ENCODE measurements around the gene WDR86. TPM values are rescaled to one million over a fixed set of nuclear protein-coding genes. Genes with fewer than 3 reads are reported as not detected.

Gene WDR86
- total RNA-seq, 1 experiment from 2014 or later: not detected

- DNase-seq (ENCODE audit: low read depth, low spot score) (no peak), ATAC-seq (peak; percentile 37; the same call in 1 of the 2 replicates)
- Histone ChIP-seq H3K9me3 (ENCODE audit: control insufficient read depth in 1 of 2, insufficient read depth in 1 of 2, low read depth in 1 of 2, low read length in 2 of 2) (no peaks in the 10 kb centered on the region), H3K79me2 (ENCODE audit: insufficient read depth, low read length) (no peaks in the 10 kb centered on the region), H3K36me3 (ENCODE audit: control insufficient read depth in 1 of 2, insufficient read depth in 2 of 2, low read length in 2 of 2) (no peaks in the 10 kb centered on the region), H3K27ac (ENCODE audit: low read depth, low read length) (no peak overlapping the region), H3K9ac (ENCODE audit: low read length) (no peak overlapping the region), H4K20me1 (ENCODE audit: insufficient read depth) (no peaks in the 10 kb centered on the region), H3K27me3 (ENCODE audit: insufficient read depth, low read length) (no peaks in the 10 kb centered on the region), H3K4me2 (ENCODE audit: low read length) (peak overlapping the region; percentile 47), H3K4me1 (ENCODE audit: control insufficient read depth in 1 of 2, insufficient read depth in 2 of 2, low read length in 2 of 2) (peaks cover 0 to 14% of the 10 kb centered on the region in 2 experiments; a peak in 2 of 4 replicates), H3K4me3 (replicated peaks in 1 of 2; ENCODE audit: low read depth in 1 of 2, low read length in 2 of 2) (no peak overlapping the region), H2AFZ (ENCODE audit: low read depth, low read length, poor library complexity, severe bottlenecking) (no peak overlapping the region), H3K9me2 (ENCODE audit: insufficient read depth) (no peaks in the 10 kb centered on the region)
- POLR2A ChIA-PET: no interaction called here
- CTCF ChIA-PET: no interaction called here
- intact Hi-C loops (cut with micrococcal nuclease): no loop called here
- no TSS peak for BruUV-seq (replicated peaks)
- RAD21 ChIA-PET (ENCODE audit: low non-redundant PET in 1 of 2, low total read pairs in 2 of 2, uncharacterized antibody in 2 of 2, unreplicated experiment in 2 of 2): no interaction called here
- no peak for TF ChIP-seq ELF1 (IDR thresholded peaks at IDR 0.05; ENCODE audit: borderline replicate concordance, low read depth)
- no peak for TF ChIP-seq YY1 (IDR thresholded peaks at IDR 0.05; ENCODE audit: extremely low read depth, insufficient replicate concordance, low read depth, low read length)
- TF ChIP-seq REST (IDR thresholded peaks at IDR 0.05; ENCODE audit: low read depth): no peak
- no peak for TF ChIP-seq CEBPB (IDR thresholded peaks at IDR 0.05; ENCODE audit: low read depth)
- no peak for TF ChIP-seq RAD21 (IDR thresholded peaks at IDR 0.05; ENCODE audit: low read depth)
- TF ChIP-seq ATF3 (IDR thresholded peaks at IDR 0.05): no peak
- TF ChIP-seq ZFX (IDR thresholded peaks at IDR 0.05): no peak
- TF ChIP-seq CTCF (IDR thresholded peaks at IDR 0.05 in 2 of 3, conservative IDR thresholded peaks at IDR 0.05 in 1 of 3; ENCODE audit: borderline replicate concordance in 1 of 3, insufficient read depth in 1 of 3, low read depth in 2 of 3, low read length in 2 of 3): no peak
- no peak for TF ChIP-seq SRF (IDR thresholded peaks at IDR 0.05; ENCODE audit: low read depth)
- TF ChIP-seq TCF7L2 (IDR thresholded peaks at IDR 0.05; ENCODE audit: borderline replicate concordance, extremely low read depth, insufficient read depth, insufficient read length): no peak
- no peak for TF ChIP-seq ZBTB33 (IDR thresholded peaks at IDR 0.05; ENCODE audit: extremely low read depth, insufficient replicate concordance, low read length)
- no peak for TF ChIP-seq SIN3A (IDR thresholded peaks at IDR 0.05; ENCODE audit: low read depth)
- TF ChIP-seq MAX (IDR thresholded peaks at IDR 0.05): no peak
- TF ChIP-seq EGR1 (IDR thresholded peaks at IDR 0.05; ENCODE audit: low read depth): no peak
- no peak for TF ChIP-seq EZH2 (IDR thresholded peaks at IDR 0.05)
- TF ChIP-seq JUND (IDR thresholded peaks at IDR 0.05): no peak
- no peak for TF ChIP-seq FOSL1 (IDR thresholded peaks at IDR 0.05; ENCODE audit: low read depth)
- no peak for TF ChIP-seq CBX3 (IDR thresholded peaks at IDR 0.05; ENCODE audit: low read depth)
These were observed 16.5 kb downstream of the WDR86 start for GRCh38 chr7:151393031-151393977.

All from HCT116 (cell line).